CD8-positive, alpha-beta memory T cell (primary cell): Measurements from ENCODE around the gene RALGDS. TPM values are rescaled to one million over a fixed set of nuclear protein-coding genes. Genes with fewer than 3 reads are reported as not detected.
A peak's percentile ranks its signal among the peaks of the same experiment; 100 is the strongest.

ENCODE experiments used
- CTCF ChIA-PET: fragments of 350-600 bp; sonication (Branson Sonifier 250); formaldehyde crosslinking; loops from one replicate; lab custom pipeline; 2021; ENCODE audit warnings: antibody characterized with exemption; lab: Charles Lee
- POLR2A ChIA-PET: fragments of 350-600 bp; sonication (Branson Sonifier 250); formaldehyde crosslinking; loops from one replicate; lab custom pipeline; 2021; ENCODE audit warnings: antibody characterized with exemption; lab: Charles Lee
- DNase-seq, 5 donors: peaks; one replicate each; pipeline versions ENCODE4 v3.0.0 to v3.0.0-alpha.2; 2020 to 2022; ENCODE audit warnings: mixed read lengths in 1 of 5
- H3K27ac ChIP-seq: one replicate; pipeline ENCODE4 v1.7.0; 2013; ENCODE audit warnings: low read depth, mild to moderate bottlenecking, low read length, moderate library complexity
- H3K27me3 ChIP-seq: 2 replicates; pipeline ENCODE4 v1.7.0; 2013; ENCODE audit warnings: low read length, mild to moderate bottlenecking; ENCODE audit not compliant: insufficient read depth, poor library complexity, severe bottlenecking
- H3K36me3 ChIP-seq: 2 replicates; pipeline ENCODE4 v1.7.0; 2013; ENCODE audit warnings: mild to moderate bottlenecking, low read length, moderate library complexity; ENCODE audit not compliant: insufficient read depth
- H3K4me1 ChIP-seq: 2 replicates; pipeline ENCODE4 v1.7.0; 2013; ENCODE audit warnings: mild to moderate bottlenecking, low read length, moderate library complexity; ENCODE audit not compliant: insufficient read depth
- H3K4me3 ChIP-seq: 2 replicates; pipeline ENCODE4 v1.7.0; 2013; ENCODE audit warnings: mild to moderate bottlenecking, low read length
- H3K9me3 ChIP-seq: 2 replicates; pipeline ENCODE4 v1.7.0; 2013; ENCODE audit warnings: mild to moderate bottlenecking, low read length
- H3K27ac Mint-ChIP-seq, 8 donors: one replicate each; pipeline ENCODE4 v1.8.0; 2020 to 2021; ENCODE audit warnings: mixed read lengths in 8 of 8, mild to moderate bottlenecking in 6 of 8, inconsistent platforms in 3 of 8, moderate library complexity in 3 of 8
- H3K27me3 Mint-ChIP-seq, 2 donors: one replicate each; pipeline ENCODE4 v1.8.0; 2020 to 2021; ENCODE audit warnings: mixed read lengths in 2 of 2, mild to moderate bottlenecking in 1 of 2, moderate library complexity in 1 of 2
- H3K36me3 Mint-ChIP-seq, 3 donors: one replicate each; pipeline ENCODE4 v1.8.0; 2020 to 2021; ENCODE audit warnings: mixed read lengths in 3 of 3, inconsistent platforms in 1 of 3, mild to moderate bottlenecking in 1 of 3
- H3K4me1 Mint-ChIP-seq, 3 donors: one replicate each; pipeline ENCODE4 v1.8.0; 2020 to 2021; ENCODE audit warnings: mixed read lengths in 3 of 3, inconsistent platforms in 1 of 3, mild to moderate bottlenecking in 1 of 3
- H3K4me3 Mint-ChIP-seq, 7 donors: one replicate each; pipeline ENCODE4 v1.8.0; 2020 to 2021; ENCODE audit warnings: mixed read lengths in 7 of 7, mild to moderate bottlenecking in 6 of 7, moderate library complexity in 4 of 7, inconsistent platforms in 2 of 7
- H3K9me3 Mint-ChIP-seq, 5 donors: one replicate each; pipeline ENCODE4 v1.8.0; 2020 to 2022; ENCODE audit warnings: mixed read lengths in 5 of 5, mild to moderate bottlenecking in 3 of 5, moderate library complexity in 2 of 5, inconsistent platforms in 1 of 5
- polyA plus RNA-seq: library from polyadenylated mRNA; unstranded; fragments of 300-500 nt; fragmentation: Illumina TruSeq; gene quantifications from one replicate; pipeline ENCODE4 v1.2.3, GENCODE V29; 2021
- total RNA-seq, 2 experiments: library from RNA; stranded (reverse); gene quantifications; one replicate each; pipeline ENCODE4 v1.2.3, GENCODE V29; 2021

Gene RALGDS
- total and polyA plus RNA-seq, 3 experiments from 2014 or later: 59.1 to 78.0 (median 67.8) TPM

GRCh38 chr9:133125941-133126696, 5.1 kb upstream of the RALGDS start:
- H3K36me3 Mint-ChIP-seq: peaks cover 0 to 41% (median 5%) of the 10 kb centered on the region in 3 donors
- Histone ChIP-seq H3K9me3 (no peaks in the 10 kb centered on the region), H3K4me1 (peaks cover 84% of the 10 kb centered on the region), H3K27me3 (no peaks in the 10 kb centered on the region), H3K4me3 (no peak overlapping the region), H3K36me3 (no peaks in the 10 kb centered on the region), H3K27ac (peak overlapping the region; percentile 100)
- ChIA-PET POLR2A (interaction anchor here (0.8 to 2.9 kb wide), 3 partner anchors 9 to 18 kb away, joined by 3 to 11 read pairs (median 8); no protein-coding TSS in a partner anchor), CTCF (interaction anchor here (1.0 to 11.8 kb wide), 5 partner anchors 11 to 34 kb away, joined by 3 to 220 read pairs (median 5); no protein-coding TSS in a partner anchor)
- peak overlapping the region; percentile 75 to 96 (median 90) for H3K4me3 Mint-ChIP-seq
- peak in 1 of 5 donors; percentile 44 for DNase-seq
- H3K27ac Mint-ChIP-seq: peak overlapping the region; percentile 86 to 100 (median 100)
- H3K27me3 Mint-ChIP-seq: no peaks in the 10 kb centered on the region
- H3K4me1 Mint-ChIP-seq: peaks cover 76 to 94% (median 80%) of the 10 kb centered on the region in 3 donors
- no peaks in the 10 kb centered on the region for H3K9me3 Mint-ChIP-seq

- H3K9me3 Mint-ChIP-seq: no peaks in the 10 kb centered on the region
- peaks cover 0 to 34% (median 0%) of the 10 kb centered on the region in 3 donors for H3K36me3 Mint-ChIP-seq
- no peaks in the 10 kb centered on the region for H3K27me3 ChIP-seq
- H3K4me3 ChIP-seq: no peak overlapping the region
- H3K4me3 Mint-ChIP-seq: peak overlapping the region; percentile 15 to 77 (median 61)
- H3K27me3 Mint-ChIP-seq: no peaks in the 10 kb centered on the region
- ChIA-PET CTCF (interaction anchor here (1.3 to 11.8 kb wide), 3 partner anchors 19 to 35 kb away, joined by 3 to 220 read pairs (median 3); no protein-coding TSS in a partner anchor), POLR2A (interaction anchor here (2.9 kb wide), 1 partner anchor 11 kb away, joined by 11 read pairs; no protein-coding TSS in a partner anchor)
- DNase-seq: no peak
- no peaks in the 10 kb centered on the region for H3K36me3 ChIP-seq
- H3K4me1 Mint-ChIP-seq: peaks cover 72 to 92% (median 73%) of the 10 kb centered on the region in 3 donors
- H3K9me3 ChIP-seq: no peaks in the 10 kb centered on the region
- H3K4me1 ChIP-seq: peaks cover 75% of the 10 kb centered on the region
- H3K27ac Mint-ChIP-seq: peak overlapping the region; percentile 54 to 100 (median 93)
- H3K27ac ChIP-seq: peak overlapping the region; percentile 75
These were observed 3.9 kb upstream of the RALGDS start for GRCh38 chr9:133124907-133125275.

- Mint-ChIP-seq H3K4me3 (peak overlapping the region; percentile 4 to 77 (median 62)), H3K27ac (peak overlapping the region; percentile 54 to 100 (median 84)), H3K4me1 (peaks cover 68 to 93% (median 70%) of the 10 kb centered on the region in 3 donors), H3K36me3 (peaks cover 0 to 31% (median 0%) of the 10 kb centered on the region in 3 donors), H3K9me3 (no peaks in the 10 kb centered on the region), H3K27me3 (no peaks in the 10 kb centered on the region)
- Histone ChIP-seq H3K27me3 (no peaks in the 10 kb centered on the region), H3K27ac (peak overlapping the region; percentile 75), H3K4me1 (peaks cover 74% of the 10 kb centered on the region), H3K9me3 (no peaks in the 10 kb centered on the region), H3K36me3 (no peaks in the 10 kb centered on the region), H3K4me3 (no peak overlapping the region)
- ChIA-PET CTCF (interaction anchor here (1.3 kb wide), 1 partner anchor 23 kb away, joined by 3 read pairs; no protein-coding TSS in a partner anchor), POLR2A (interaction anchor here (2.9 kb wide), 1 partner anchor 11 kb away, joined by 11 read pairs; no protein-coding TSS in a partner anchor)
- no peak for DNase-seq
These were observed 3.3 kb upstream of the RALGDS start for GRCh38 chr9:133124123-133124906.

GRCh38 chr9:133122935-133123611, 2.0 kb upstream of the RALGDS start:
- peak overlapping the region; percentile 75 for H3K27ac ChIP-seq
- POLR2A ChIA-PET: interaction anchor here (1.1 kb wide), 2 partner anchors 8 to 22 kb away, joined by 3 read pairs; no protein-coding TSS in a partner anchor
- peak overlapping the region; percentile 31 to 100 (median 97) for H3K27ac Mint-ChIP-seq

GRCh38 chr9:133122605-133122934, 1.5 kb upstream of the RALGDS start:
- Mint-ChIP-seq H3K27ac (peak overlapping the region; percentile 95 to 100 (median 98)), H3K9me3 (no peaks in the 10 kb centered on the region), H3K36me3 (peaks cover 0 to 29% (median 0%) of the 10 kb centered on the region in 3 donors), H3K27me3 (no peaks in the 10 kb centered on the region), H3K4me1 (peaks cover 69 to 95% (median 73%) of the 10 kb centered on the region in 3 donors), H3K4me3 (peak overlapping the region in 5 of 7 donors; percentile 34 to 77 (median 41))
- DNase-seq: no peak
- H3K27me3 ChIP-seq: no peaks in the 10 kb centered on the region
- peaks cover 71% of the 10 kb centered on the region for H3K4me1 ChIP-seq
- ChIA-PET POLR2A (interaction anchor here (0.8 to 1.1 kb wide), 3 partner anchors 8 to 92 kb away, joined by 3 read pairs; partner anchors contain the start of gene GTF3C5), CTCF (interaction anchor here (1.6 to 25.9 kb wide), 2 partner anchors 11 to 25 kb away, joined by 10 to 521 read pairs; no protein-coding TSS in a partner anchor)
- H3K27ac ChIP-seq: peak overlapping the region; percentile 75
- H3K9me3 ChIP-seq: no peaks in the 10 kb centered on the region
- H3K4me3 ChIP-seq: no peak overlapping the region
- H3K36me3 ChIP-seq: no peaks in the 10 kb centered on the region

More at GRCh38 chr9:133122935-133123611, 2.0 kb upstream of the RALGDS start:
- H3K27me3 ChIP-seq: no peaks in the 10 kb centered on the region
- no peaks in the 10 kb centered on the region for H3K36me3 ChIP-seq
- H3K36me3 Mint-ChIP-seq: peaks cover 0 to 29% (median 0%) of the 10 kb centered on the region in 3 donors
- H3K27me3 Mint-ChIP-seq: no peaks in the 10 kb centered on the region
- H3K4me3 ChIP-seq: no peak overlapping the region
- H3K4me1 Mint-ChIP-seq: peaks cover 70 to 95% (median 73%) of the 10 kb centered on the region in 3 donors
- DNase-seq: no peak
- no peaks in the 10 kb centered on the region for H3K9me3 ChIP-seq
- peaks cover 74% of the 10 kb centered on the region for H3K4me1 ChIP-seq
- H3K9me3 Mint-ChIP-seq: no peaks in the 10 kb centered on the region
- CTCF ChIA-PET: interaction anchor here (1.6 to 25.9 kb wide), 2 partner anchors 10 to 25 kb away, joined by 10 to 521 read pairs; no protein-coding TSS in a partner anchor
- peak overlapping the region in 3 of 7 donors; percentile 20 to 77 (median 58) for H3K4me3 Mint-ChIP-seq

- Histone ChIP-seq H3K9me3 (no peaks in the 10 kb centered on the region), H3K27me3 (no peaks in the 10 kb centered on the region), H3K4me3 (peak overlapping the region; percentile 49), H3K36me3 (no peaks in the 10 kb centered on the region), H3K27ac (peak overlapping the region; percentile 75), H3K4me1 (peaks cover 66% of the 10 kb centered on the region)
- no peak for DNase-seq
- Mint-ChIP-seq H3K9me3 (no peaks in the 10 kb centered on the region), H3K27me3 (no peaks in the 10 kb centered on the region), H3K27ac (peak overlapping the region; percentile 95 to 100 (median 98)), H3K36me3 (peaks cover 0 to 30% (median 0%) of the 10 kb centered on the region in 3 donors), H3K4me3 (peak overlapping the region; percentile 72 to 80 (median 74)), H3K4me1 (peaks cover 66 to 95% (median 71%) of the 10 kb centered on the region in 3 donors)
- ChIA-PET CTCF (interaction anchor here (1.6 to 25.9 kb wide), 2 partner anchors 11 to 26 kb away, joined by 10 to 521 read pairs; no protein-coding TSS in a partner anchor), POLR2A (interaction anchor here (0.8 to 1.6 kb wide), 4 partner anchors 9 to 92 kb away, joined by 3 to 11 read pairs (median 3); partner anchors contain the start of gene GTF3C5)
These were observed 993 bp upstream of the RALGDS start for GRCh38 chr9:133121915-133122550.
